Measurements from ENCODE around the gene ATP5MG. TPM values are rescaled to one million over a fixed set of nuclear protein-coding genes. Genes with fewer than 3 reads are reported as not detected.

Gene ATP5MG
- total RNA-seq, 1 experiment from 2014 or later = 334 TPM

GRCh38 chr11:118435893-118436624 lies 34.7 kb downstream of the ATP5MG start, which contains the start of gene KMT2A:
KMT2A (plus strand) TSS chr11:118436492; CDS start chr11:118436513, 21 bp downstream.
- CTCF ChIA-PET = no interaction called here
- Histone ChIP-seq H3K27me3 (replicated peaks; ENCODE audit: insufficient read depth, low read depth, low read length, poor library complexity) (no peaks in the 10 kb centered on the region), H3K36me3 (ENCODE audit: insufficient read depth, low read length, poor library complexity, severe bottlenecking) (peaks cover 12% of the 10 kb centered on the region), H3K4me3 (ENCODE audit: low read depth, low read length, poor library complexity, severe bottlenecking) (peak within 1 kb of the TSS; percentile 93), H3K4me1 (ENCODE audit: insufficient read depth, low read length, poor library complexity, severe bottlenecking) (peaks cover 38% of the 10 kb centered on the region), H3K9me3 (ENCODE audit: low read depth, low read length, poor library complexity, severe bottlenecking) (no peaks in the 10 kb centered on the region), H3K27ac (ENCODE audit: low read depth, low read length, poor library complexity, severe bottlenecking) (peak within 1 kb of the TSS; percentile 87)
- TF ChIP-seq EZH2 (IDR thresholded peaks at IDR 0.05; ENCODE audit: borderline replicate concordance, low read depth, low read length, poor library complexity, severe bottlenecking) = no peak
- POLR2A ChIA-PET (ENCODE audit: low non-redundant PET) = interaction anchor here (0.6 to 0.7 kb wide), 2 partner anchors 23 to 43 kb away, joined by 4 to 7 read pairs; no protein-coding TSS in a partner anchor
- peak; percentile 100 for DNase-seq (ENCODE audit: low spot score)
- intact Hi-C loops (cut with micrococcal nuclease; ENCODE audit: unreplicated experiment) = loop anchor here (1.0 to 5.0 kb wide), 2 partner anchors 35 to 51 kb away; partner anchors contain the start of gene ATP5MG
- BruUV-seq (replicated peaks) = no TSS peak

- no TSS peak for BruUV-seq (replicated peaks)
- ChIA-PET CTCF (no interaction called here), POLR2A (ENCODE audit: low non-redundant PET) (interaction anchor here (0.6 to 0.7 kb wide), 2 partner anchors 22 to 42 kb away, joined by 4 to 7 read pairs; no protein-coding TSS in a partner anchor)
- Histone ChIP-seq H3K9me3 (ENCODE audit: low read depth, low read length, poor library complexity, severe bottlenecking) (no peaks in the 10 kb centered on the region), H3K4me1 (ENCODE audit: insufficient read depth, low read length, poor library complexity, severe bottlenecking) (peaks cover 40% of the 10 kb centered on the region), H3K27ac (ENCODE audit: low read depth, low read length, poor library complexity, severe bottlenecking) (peak overlapping the region; percentile 82), H3K4me3 (ENCODE audit: low read depth, low read length, poor library complexity, severe bottlenecking) (peak overlapping the region; percentile 93), H3K36me3 (ENCODE audit: insufficient read depth, low read length, poor library complexity, severe bottlenecking) (peaks cover 16% of the 10 kb centered on the region), H3K27me3 (replicated peaks; ENCODE audit: insufficient read depth, low read depth, low read length, poor library complexity) (no peaks in the 10 kb centered on the region)
- DNase-seq (ENCODE audit: low spot score) = no peak
- no peak for TF ChIP-seq EZH2 (IDR thresholded peaks at IDR 0.05; ENCODE audit: borderline replicate concordance, low read depth, low read length, poor library complexity, severe bottlenecking)
- TF ChIP-seq, protein P1, sequence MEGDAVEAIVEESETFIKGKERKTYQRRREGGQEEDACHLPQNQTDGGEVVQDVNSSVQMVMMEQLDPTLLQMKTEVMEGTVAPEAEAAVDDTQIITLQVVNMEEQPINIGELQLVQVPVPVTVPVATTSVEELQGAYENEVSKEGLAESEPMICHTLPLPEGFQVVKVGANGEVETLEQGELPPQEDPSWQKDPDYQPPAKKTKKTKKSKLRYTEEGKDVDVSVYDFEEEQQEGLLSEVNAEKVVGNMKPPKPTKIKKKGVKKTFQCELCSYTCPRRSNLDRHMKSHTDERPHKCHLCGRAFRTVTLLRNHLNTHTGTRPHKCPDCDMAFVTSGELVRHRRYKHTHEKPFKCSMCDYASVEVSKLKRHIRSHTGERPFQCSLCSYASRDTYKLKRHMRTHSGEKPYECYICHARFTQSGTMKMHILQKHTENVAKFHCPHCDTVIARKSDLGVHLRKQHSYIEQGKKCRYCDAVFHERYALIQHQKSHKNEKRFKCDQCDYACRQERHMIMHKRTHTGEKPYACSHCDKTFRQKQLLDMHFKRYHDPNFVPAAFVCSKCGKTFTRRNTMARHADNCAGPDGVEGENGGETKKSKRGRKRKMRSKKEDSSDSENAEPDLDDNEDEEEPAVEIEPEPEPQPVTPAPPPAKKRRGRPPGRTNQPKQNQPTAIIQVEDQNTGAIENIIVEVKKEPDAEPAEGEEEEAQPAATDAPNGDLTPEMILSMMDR (conservative IDR thresholded peaks at IDR 0.05; ENCODE audit: low read depth, low read length) = no peak
- intact Hi-C loops (cut with micrococcal nuclease; ENCODE audit: unreplicated experiment) = loop anchor here (1.0 to 5.0 kb wide), 2 partner anchors 35 to 51 kb away; partner anchors contain the start of gene ATP5MG
Observed at GRCh38 chr11:118436639-118437207, 35.3 kb downstream of the ATP5MG start.

DNA sequence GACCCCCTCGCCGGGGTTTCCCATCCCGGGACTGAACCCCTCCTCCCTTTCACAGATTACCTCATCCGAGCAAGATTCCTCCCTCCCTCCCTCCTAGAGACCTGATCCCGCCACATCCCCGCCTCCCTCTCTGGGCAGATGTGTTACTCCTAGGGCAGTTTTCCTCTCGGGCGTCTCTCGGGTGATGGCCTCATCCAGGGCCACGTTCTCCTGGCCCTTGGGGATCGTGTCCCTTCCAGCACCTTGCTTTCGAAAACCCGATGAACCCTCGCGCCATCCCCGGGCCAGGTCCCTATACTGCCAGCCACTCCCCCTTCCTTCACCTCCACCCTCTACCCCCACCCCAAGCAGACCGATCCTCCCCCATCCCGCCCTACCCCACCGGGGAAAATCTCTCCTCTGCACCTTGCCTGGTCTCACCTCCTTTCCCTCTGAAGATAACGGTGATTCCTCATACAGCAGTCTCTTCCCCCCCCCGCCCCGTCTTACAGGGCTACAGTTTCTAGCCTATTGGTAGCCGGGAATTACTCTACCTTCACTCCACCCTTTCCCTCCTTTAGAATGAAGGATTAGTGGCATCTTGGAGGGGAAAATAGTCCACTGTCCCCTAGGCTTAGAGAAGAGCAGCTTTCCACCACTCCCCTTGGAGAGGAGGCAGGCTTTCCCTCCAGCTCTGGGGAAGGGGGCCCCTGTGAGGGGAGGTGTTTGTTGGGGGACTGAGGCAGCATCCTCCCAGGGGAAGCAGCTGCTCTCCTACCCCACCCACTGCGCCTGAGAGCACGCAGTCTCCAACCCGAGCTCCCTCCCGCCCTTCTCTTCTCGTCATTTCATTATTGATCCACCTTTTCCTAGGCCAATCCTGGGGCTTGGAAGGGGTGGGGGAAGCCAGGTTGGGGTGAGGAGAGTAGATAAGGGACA lies 36.1 kb downstream of the ATP5MG start:
- Histone ChIP-seq H3K9me3 (ENCODE audit: low read depth, low read length, poor library complexity, severe bottlenecking) (no peaks in the 10 kb centered on the region), H3K27ac (ENCODE audit: low read depth, low read length, poor library complexity, severe bottlenecking) (peak overlapping the region; percentile 82), H3K4me1 (ENCODE audit: insufficient read depth, low read length, poor library complexity, severe bottlenecking) (peaks cover 48% of the 10 kb centered on the region), H3K27me3 (replicated peaks; ENCODE audit: insufficient read depth, low read depth, low read length, poor library complexity) (no peaks in the 10 kb centered on the region), H3K36me3 (ENCODE audit: insufficient read depth, low read length, poor library complexity, severe bottlenecking) (peaks cover 17% of the 10 kb centered on the region), H3K4me3 (ENCODE audit: low read depth, low read length, poor library complexity, severe bottlenecking) (peak overlapping the region; percentile 93)
- peak; percentile 64 for DNase-seq (ENCODE audit: low spot score)
- POLR2A ChIA-PET (ENCODE audit: low non-redundant PET) = no interaction called here
- no TSS peak for BruUV-seq (replicated peaks)
- TF ChIP-seq, protein P1 (conservative IDR thresholded peaks at IDR 0.05; ENCODE audit: low read depth, low read length) = no peak
- TF ChIP-seq EZH2 (IDR thresholded peaks at IDR 0.05; ENCODE audit: borderline replicate concordance, low read depth, low read length, poor library complexity, severe bottlenecking) = no peak
- intact Hi-C loops (cut with micrococcal nuclease; ENCODE audit: unreplicated experiment) = loop anchor here (5.0 kb wide), 1 partner anchor 50 kb away; no protein-coding TSS in a partner anchor
- CTCF ChIA-PET = no interaction called here
